ENCODE measurements around the gene CFLAR.

GRCh38 chr2:201167546-201167945 is 51.6 kb downstream of the CFLAR start:
- TF ChIP-seq REST (IDR thresholded peaks at IDR 0.05; ENCODE audit: low read depth) = no peak
- TF ChIP-seq CTCF (IDR thresholded peaks at IDR 0.05 in 2 of 3, conservative IDR thresholded peaks at IDR 0.05 in 1 of 3; ENCODE audit: borderline replicate concordance in 1 of 3, insufficient read depth in 1 of 3, low read depth in 2 of 3, low read length in 2 of 3) = no peak
- TF ChIP-seq ZNF274 (IDR thresholded peaks at IDR 0.05; ENCODE audit: low read depth, low read length) = no peak
- no peak for TF ChIP-seq FOSL1 (IDR thresholded peaks at IDR 0.05; ENCODE audit: low read depth)
- TF ChIP-seq EZH2 (IDR thresholded peaks at IDR 0.05) = no peak
- no peak for TF ChIP-seq POLR2AphosphoS5 (IDR thresholded peaks at IDR 0.05; ENCODE audit: low read depth, low read length)
- no peak for TF ChIP-seq CEBPB (IDR thresholded peaks at IDR 0.05; ENCODE audit: low read depth)
- no peak for TF ChIP-seq ZBTB33 (IDR thresholded peaks at IDR 0.05; ENCODE audit: extremely low read depth, insufficient replicate concordance, low read length)
- no peak for TF ChIP-seq SIN3A (IDR thresholded peaks at IDR 0.05; ENCODE audit: low read depth)
- no peak for TF ChIP-seq EZH2phosphoT487 (IDR thresholded peaks at IDR 0.05; ENCODE audit: borderline replicate concordance)
- TF ChIP-seq MAX (IDR thresholded peaks at IDR 0.05) = no peak
- TF ChIP-seq SRF (IDR thresholded peaks at IDR 0.05; ENCODE audit: low read depth) = no peak
- TF ChIP-seq JUND (IDR thresholded peaks at IDR 0.05) = no peak
- TF ChIP-seq ATF3 (IDR thresholded peaks at IDR 0.05) = no peak

Data from HCT116 (cell line).